ENCODE data around the gene KIZ.

DNA sequence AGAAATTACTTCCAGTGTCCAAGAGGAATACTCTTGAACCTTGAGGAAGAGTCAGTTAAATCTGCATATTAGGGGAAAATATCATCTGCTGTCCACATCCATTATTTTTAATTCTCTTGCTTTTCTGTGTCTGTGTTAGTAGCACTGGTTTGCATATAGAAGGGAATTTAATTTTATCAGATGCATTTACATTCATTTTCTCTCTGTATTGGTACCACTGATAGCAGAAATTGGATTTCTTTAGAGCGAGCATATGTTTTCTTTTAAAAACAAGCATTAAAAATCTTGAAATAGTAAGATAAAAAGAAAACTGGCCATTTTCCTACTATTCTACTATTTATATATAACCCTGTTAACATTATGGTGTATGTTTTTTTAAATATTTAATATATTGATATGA is 83.8 kb downstream of the KIZ start:
- TF ChIP-seq, protein P1, sequence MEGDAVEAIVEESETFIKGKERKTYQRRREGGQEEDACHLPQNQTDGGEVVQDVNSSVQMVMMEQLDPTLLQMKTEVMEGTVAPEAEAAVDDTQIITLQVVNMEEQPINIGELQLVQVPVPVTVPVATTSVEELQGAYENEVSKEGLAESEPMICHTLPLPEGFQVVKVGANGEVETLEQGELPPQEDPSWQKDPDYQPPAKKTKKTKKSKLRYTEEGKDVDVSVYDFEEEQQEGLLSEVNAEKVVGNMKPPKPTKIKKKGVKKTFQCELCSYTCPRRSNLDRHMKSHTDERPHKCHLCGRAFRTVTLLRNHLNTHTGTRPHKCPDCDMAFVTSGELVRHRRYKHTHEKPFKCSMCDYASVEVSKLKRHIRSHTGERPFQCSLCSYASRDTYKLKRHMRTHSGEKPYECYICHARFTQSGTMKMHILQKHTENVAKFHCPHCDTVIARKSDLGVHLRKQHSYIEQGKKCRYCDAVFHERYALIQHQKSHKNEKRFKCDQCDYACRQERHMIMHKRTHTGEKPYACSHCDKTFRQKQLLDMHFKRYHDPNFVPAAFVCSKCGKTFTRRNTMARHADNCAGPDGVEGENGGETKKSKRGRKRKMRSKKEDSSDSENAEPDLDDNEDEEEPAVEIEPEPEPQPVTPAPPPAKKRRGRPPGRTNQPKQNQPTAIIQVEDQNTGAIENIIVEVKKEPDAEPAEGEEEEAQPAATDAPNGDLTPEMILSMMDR (IDR thresholded peaks at IDR 0.05): no peak
- TF ChIP-seq POLR2AphosphoS5 (IDR thresholded peaks at IDR 0.05) (no peak), POLR2A (IDR thresholded peaks at IDR 0.05) (no peak), EP300 (IDR thresholded peaks at IDR 0.05) (no peak)

Data from sigmoid colon (tissue), 4 donors.